DOHH2 (cell line): ENCODE measurements around the gene ARID4B.
"Not testable (repeated sequence)": the region's sequence is repeated elsewhere in the genome, so short reads cannot be mapped to it uniquely, and the experiment has no call there.

Experiments
- H3F3A ChIP-seq: fragments of 200-600 bp; sonication (generic), shearing (Covaris generic); 2 replicates; pipeline ENCODE4 v1.6.0; 2016; ENCODE audit warnings: antibody characterized with exemption, mild to moderate bottlenecking; ENCODE audit not compliant: control insufficient read depth, insufficient read depth
- H3K27ac ChIP-seq: fragments of 200-600 bp; sonication (generic); 2 replicates; pipeline ENCODE4 v1.5.1; 2014; ENCODE audit warnings: low read depth, mild to moderate bottlenecking, low read length, moderate library complexity
- H3K27me3 ChIP-seq: fragments of 200-600 bp; sonication (generic); 2 replicates; pipeline ENCODE4 v1.6.1; 2014; ENCODE audit warnings: mild to moderate bottlenecking, low read length, mixed read lengths; ENCODE audit not compliant: control insufficient read depth
- H3K36me3 ChIP-seq: fragments of 200-600 bp; sonication (generic); 2 replicates; pipeline ENCODE4 v1.6.1; 2014; ENCODE audit warnings: mild to moderate bottlenecking, low read length, moderate library complexity, mixed read lengths; ENCODE audit not compliant: control insufficient read depth
- H3K4me1 ChIP-seq: fragments of 200-600 bp; sonication (generic); 2 replicates; pipeline ENCODE4 v1.6.1; 2014; ENCODE audit warnings: mild to moderate bottlenecking, low read length, mixed read lengths; ENCODE audit not compliant: control insufficient read depth
- H3K4me2 ChIP-seq: fragments of 200-600 bp; sonication (generic); 2 replicates; pipeline ENCODE4 v1.6.0; 2014; ENCODE audit warnings: mild to moderate bottlenecking, low read length, moderate library complexity
- H3K4me3 ChIP-seq: fragments of 200-600 bp; sonication (generic); 2 replicates; pipeline ENCODE4 v1.5.1; 2014; ENCODE audit warnings: mild to moderate bottlenecking, low read length, mixed read lengths
- H3K79me2 ChIP-seq: fragments of 200-600 bp; sonication (generic); 2 replicates; pipeline ENCODE4 v1.6.1; 2014; ENCODE audit warnings: mild to moderate bottlenecking, low read length, mixed read lengths; ENCODE audit not compliant: control insufficient read depth
- H3K9me2 ChIP-seq: fragments of 200-600 bp; sonication (generic); replicated peaks from 2 replicates; pipeline ENCODE4 v1.6.1; 2014; ENCODE audit warnings: mild to moderate bottlenecking, low read length, mixed read lengths; ENCODE audit not compliant: control insufficient read depth
- H3K9me3 ChIP-seq: fragments of 200-600 bp; sonication (generic); 2 replicates; pipeline ENCODE4 v1.6.1; 2014; ENCODE audit warnings: antibody characterized with exemption, low read length, mixed read lengths; ENCODE audit not compliant: control insufficient read depth, insufficient read depth
- H4K20me1 ChIP-seq: fragments of 200-600 bp; sonication (generic); 2 replicates; pipeline ENCODE4 v1.6.0; 2014; ENCODE audit warnings: low read depth, mild to moderate bottlenecking, antibody characterized with exemption, low read length, moderate library complexity; ENCODE audit not compliant: control insufficient read depth, insufficient read depth
- EZH2phosphoT487 ChIP-seq: fragments of 200-600 bp; sonication (generic); IDR thresholded peaks from 2 replicates; pipeline ENCODE4 v1.6.1; 2017; ENCODE audit warnings: borderline replicate concordance, mild to moderate bottlenecking, antibody characterized with exemption, low read length, moderate library complexity, mixed read lengths
- TF ChIP-seq, protein P1 (sequence below): fragments of 200-600 bp; sonication (generic); IDR thresholded peaks from one replicate; pipeline ENCODE4 v1.5.1; 2014; ENCODE audit warnings: antibody characterized with exemption, mild to moderate bottlenecking, low read depth, low read length; ENCODE audit not compliant: poor library complexity, severe bottlenecking

Gene ARID4B

DNA sequence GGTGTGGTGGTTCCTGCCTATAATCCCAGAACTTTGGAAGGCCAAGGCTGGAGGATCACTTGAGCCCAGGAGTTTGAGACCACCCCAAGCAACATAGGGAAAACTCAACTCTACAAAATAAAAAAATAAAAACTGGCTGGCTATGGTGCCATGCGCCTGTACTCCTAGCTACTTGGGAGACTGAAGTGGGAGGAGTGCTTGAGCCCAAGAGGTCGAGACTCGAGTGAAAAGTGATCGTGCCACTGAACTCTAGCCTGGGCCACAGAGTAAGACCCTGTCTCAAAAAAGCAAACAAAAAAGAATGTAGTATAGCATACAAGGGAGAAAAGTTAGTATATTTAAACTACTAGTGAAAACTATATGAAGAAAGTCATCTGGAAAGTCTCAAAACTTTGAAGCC lies 66.7 kb downstream of the ARID4B start:
- Histone ChIP-seq H3K36me3 (peaks cover 27% of the 10 kb centered on the region), H3K79me2 (peaks cover 83% of the 10 kb centered on the region), H3K27ac (no peak overlapping the region), H3K27me3 (no peaks in the 10 kb centered on the region), H3F3A (peaks cover 6% of the 10 kb centered on the region), H4K20me1 (peaks cover 3% of the 10 kb centered on the region; the same call in 1 of the 2 replicates), H3K4me2 (no peak overlapping the region), H3K9me2 (no peaks in the 10 kb centered on the region), H3K4me3 (no peak overlapping the region), H3K4me1 (peaks cover 14% of the 10 kb centered on the region), H3K9me3 (no peaks in the 10 kb centered on the region)
- no peak for TF ChIP-seq EZH2phosphoT487

DNA sequence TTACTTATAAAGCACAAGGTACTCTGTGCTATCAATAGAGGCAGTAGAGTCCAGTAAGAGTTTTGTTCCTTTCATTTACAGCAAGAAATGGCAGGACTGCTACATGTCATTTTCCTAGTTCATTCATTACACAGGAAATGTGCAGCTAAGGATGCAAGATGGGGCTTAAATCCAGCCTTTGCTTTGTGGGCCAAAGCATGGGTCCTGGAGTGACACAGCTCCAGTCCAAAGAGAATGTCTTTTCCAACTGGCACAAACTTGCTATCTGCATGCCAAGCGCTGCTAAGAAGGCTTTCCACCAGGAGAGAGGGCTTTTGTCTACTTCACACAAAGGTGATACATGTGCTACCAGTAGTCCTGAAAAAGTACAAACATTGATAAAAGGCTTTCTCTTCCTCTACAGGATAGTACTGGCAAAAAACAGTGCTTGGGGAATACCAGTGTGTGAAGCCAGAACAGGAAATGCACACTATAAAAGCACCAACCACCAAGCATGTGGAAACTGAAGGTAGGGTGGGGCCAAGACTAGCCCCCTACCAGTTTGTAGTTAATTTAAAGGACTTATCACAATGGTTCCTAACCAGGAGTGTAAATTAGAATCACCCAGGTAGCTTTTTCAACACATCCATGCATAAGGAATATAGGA lies 68.7 kb downstream of the ARID4B start:
- H3K79me2 ChIP-seq: peaks cover 63% of the 10 kb centered on the region
- TF ChIP-seq, protein P1, sequence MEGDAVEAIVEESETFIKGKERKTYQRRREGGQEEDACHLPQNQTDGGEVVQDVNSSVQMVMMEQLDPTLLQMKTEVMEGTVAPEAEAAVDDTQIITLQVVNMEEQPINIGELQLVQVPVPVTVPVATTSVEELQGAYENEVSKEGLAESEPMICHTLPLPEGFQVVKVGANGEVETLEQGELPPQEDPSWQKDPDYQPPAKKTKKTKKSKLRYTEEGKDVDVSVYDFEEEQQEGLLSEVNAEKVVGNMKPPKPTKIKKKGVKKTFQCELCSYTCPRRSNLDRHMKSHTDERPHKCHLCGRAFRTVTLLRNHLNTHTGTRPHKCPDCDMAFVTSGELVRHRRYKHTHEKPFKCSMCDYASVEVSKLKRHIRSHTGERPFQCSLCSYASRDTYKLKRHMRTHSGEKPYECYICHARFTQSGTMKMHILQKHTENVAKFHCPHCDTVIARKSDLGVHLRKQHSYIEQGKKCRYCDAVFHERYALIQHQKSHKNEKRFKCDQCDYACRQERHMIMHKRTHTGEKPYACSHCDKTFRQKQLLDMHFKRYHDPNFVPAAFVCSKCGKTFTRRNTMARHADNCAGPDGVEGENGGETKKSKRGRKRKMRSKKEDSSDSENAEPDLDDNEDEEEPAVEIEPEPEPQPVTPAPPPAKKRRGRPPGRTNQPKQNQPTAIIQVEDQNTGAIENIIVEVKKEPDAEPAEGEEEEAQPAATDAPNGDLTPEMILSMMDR: no peak
- TF ChIP-seq EZH2phosphoT487: no peak
- H4K20me1 ChIP-seq: no peaks in the 10 kb centered on the region; the same call in 1 of the 2 replicates
- no peak overlapping the region for H3K4me3 ChIP-seq
- H3K9me3 ChIP-seq: no peaks in the 10 kb centered on the region
- H3K27me3 ChIP-seq: no peaks in the 10 kb centered on the region
- H3F3A ChIP-seq: peaks cover 12% of the 10 kb centered on the region
- peaks cover 27% of the 10 kb centered on the region for H3K36me3 ChIP-seq
- no peak overlapping the region for H3K4me2 ChIP-seq
- H3K4me1 ChIP-seq: peaks cover 14% of the 10 kb centered on the region
- no peaks in the 10 kb centered on the region for H3K9me2 ChIP-seq
- H3K27ac ChIP-seq: no peak overlapping the region

DNA sequence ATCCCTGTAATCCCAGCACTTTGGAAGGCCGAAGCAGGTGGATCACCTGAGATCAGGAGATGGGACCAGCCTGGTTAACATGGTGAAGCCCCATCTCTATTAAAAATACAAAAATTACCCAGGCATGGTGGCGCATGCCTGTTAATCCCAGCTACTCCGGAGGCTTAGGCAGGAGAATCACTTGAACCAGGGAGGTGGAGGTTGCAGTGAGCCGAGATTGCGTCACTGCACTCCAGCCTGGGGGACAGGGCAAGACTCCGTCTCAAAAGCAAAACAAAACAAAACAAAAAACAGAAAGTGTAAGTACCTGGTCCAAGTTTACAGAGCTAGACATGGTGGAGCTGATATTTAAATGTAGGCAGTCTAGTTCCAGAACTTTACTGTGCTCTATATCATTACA lies 69.9 kb downstream of the ARID4B start:
- H3K9me2 ChIP-seq, H3K27me3 ChIP-seq, H3K9me3 ChIP-seq, H4K20me1 ChIP-seq, H3K4me2 ChIP-seq, H3K27ac ChIP-seq, H3K4me3 ChIP-seq: not testable (repeated sequence)
- Histone ChIP-seq H3K4me1 (peaks cover 11% of the 10 kb centered on the region), H3F3A (peaks cover 15% of the 10 kb centered on the region), H3K36me3 (peaks cover 27% of the 10 kb centered on the region), H3K79me2 (peaks cover 51% of the 10 kb centered on the region)

DNA sequence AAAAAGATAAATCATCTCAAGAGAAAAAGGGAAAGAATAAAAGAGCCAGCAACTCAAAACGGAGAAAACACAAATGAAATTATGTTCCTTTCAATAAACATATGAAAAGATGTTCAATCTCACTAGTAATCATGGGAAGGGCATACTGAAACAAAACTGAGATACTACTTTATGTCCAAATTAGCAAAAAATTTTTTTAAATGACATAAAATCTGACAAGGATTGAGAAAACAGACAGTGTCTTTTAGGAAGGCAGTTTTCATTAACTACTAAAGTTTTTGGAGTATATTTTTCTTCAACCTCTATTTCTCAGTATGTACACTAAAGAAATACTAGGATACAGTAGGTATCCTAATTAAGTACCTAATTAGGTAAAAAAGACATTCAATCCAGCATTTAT lies 73.3 kb downstream of the ARID4B start:
- peaks cover 43% of the 10 kb centered on the region for H3K36me3 ChIP-seq
- H3K79me2 ChIP-seq: peaks cover 24% of the 10 kb centered on the region
- H3K4me3 ChIP-seq: no peak overlapping the region
- no peaks in the 10 kb centered on the region for H4K20me1 ChIP-seq
- H3K9me3 ChIP-seq: no peaks in the 10 kb centered on the region
- no peaks in the 10 kb centered on the region for H3K9me2 ChIP-seq
- TF ChIP-seq EZH2phosphoT487: no peak
- TF ChIP-seq, protein P1: no peak
- H3K4me2 ChIP-seq: no peak overlapping the region
- H3K4me1 ChIP-seq: peaks cover 6% of the 10 kb centered on the region
- H3K27me3 ChIP-seq: no peaks in the 10 kb centered on the region
- H3F3A ChIP-seq: peaks cover 21% of the 10 kb centered on the region
- H3K27ac ChIP-seq: no peak overlapping the region
